GM19240 (cell line): Measurements from ENCODE around the gene RERE.

Experiments used
- DNase-seq: peaks from one replicate; pipeline ENCODE4 v3.0.0; 2011; ENCODE audit warnings: low spot score; ENCODE audit not compliant: insufficient read length

RERE gene

DNA sequence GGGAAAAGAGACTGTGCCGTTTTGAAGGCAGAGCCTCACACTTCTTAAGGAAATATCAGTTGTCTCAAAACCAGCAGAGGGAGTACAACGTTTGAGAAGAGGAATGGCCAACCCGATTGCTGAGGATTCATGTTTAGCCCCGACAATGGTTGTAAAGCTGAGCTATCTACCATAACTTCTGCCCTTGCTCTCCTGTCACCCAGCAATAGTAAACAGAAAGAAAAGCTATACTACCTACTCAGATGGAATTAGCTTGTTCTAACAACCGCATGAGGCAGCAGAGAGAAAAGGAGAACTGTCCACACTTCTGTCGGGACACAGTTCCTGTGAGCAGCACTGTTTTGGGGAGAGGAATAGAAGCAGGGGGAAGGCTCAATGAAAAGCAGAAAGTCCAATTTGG is 408.3 kb downstream of the RERE start:
- DNase-seq: no peak

DNA sequence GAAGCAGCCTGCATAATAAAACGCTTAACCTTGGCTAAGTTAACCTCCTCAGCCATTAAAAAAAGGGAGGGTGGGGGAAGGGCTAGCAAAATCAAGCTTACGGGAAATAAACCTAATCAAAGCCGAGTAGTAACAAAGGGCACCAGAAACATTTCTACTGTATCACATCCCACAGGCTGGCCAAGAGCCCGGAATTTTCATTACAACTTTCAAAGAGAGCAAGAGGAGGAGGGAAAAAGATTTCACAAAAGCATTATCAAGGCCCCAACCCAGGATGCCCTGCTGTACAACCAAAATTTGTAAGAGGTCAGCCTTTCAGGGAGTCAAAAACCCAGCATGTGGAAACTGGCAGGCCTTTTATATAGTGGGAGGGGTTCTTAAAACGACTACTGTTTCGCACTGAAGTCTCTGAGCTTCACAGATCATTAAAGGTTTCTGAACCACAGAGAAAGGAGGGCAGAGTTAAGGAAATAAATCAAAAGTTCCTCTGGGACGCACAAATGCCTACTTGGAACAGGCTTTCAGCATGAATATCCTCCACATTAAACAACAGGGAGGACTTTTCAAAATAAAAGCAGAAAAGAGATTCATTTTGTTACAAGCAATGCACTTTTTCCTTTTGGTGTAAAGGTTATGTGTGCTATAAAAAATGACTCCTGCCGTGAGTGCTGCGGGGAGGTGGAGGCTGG is 409.1 kb downstream of the RERE start:
- no peak for DNase-seq

DNA sequence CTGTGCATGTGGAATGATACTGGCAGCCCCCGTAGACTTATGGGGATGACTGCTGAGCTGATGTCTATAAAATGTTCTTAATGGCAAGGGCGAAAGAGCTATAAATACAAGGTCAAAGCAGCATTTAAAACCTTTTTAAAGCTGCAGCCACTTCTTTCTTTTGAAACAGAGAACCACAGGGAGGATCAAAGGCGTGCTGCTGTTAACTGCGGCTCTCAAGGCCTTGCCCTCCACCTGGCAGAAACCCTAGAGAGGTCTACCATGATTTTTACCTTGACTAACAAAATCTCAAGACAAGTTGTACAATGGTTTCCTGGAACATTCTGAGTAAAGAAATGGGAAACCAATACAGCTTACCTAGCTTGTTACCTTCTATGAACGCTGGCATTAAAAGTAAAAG is 409.8 kb downstream of the RERE start:
- DNase-seq: no peak

DNA sequence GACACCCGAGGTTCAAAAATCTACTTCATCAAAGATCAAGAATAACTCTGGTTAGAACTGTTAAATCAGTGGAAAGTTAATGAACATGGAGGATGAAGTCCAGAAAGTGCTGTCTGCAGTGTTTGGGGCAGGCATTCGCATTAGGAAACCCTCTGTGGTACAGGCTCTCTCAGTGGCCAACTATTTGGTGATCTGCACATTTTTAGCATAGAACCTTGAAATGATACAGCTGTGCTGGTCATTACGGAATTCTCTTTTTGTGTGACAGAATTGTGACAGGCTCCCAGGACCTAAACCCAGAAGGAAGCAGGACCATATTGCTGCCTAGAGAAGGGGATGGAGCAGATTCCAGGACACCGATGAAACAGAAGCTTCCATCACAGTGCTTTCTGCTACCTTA is 410.5 kb downstream of the RERE start:
- no peak for DNase-seq

GRCh38 chr1:8406011-8406410 is 411.4 kb downstream of the RERE start:
- DNase-seq: no peak

- DNase-seq: no peak
These were observed 412.7 kb downstream of the RERE start for GRCh38 chr1:8404460-8405370.

GRCh38 chr1:8402109-8402710 is 415.2 kb downstream of the RERE start:
- no peak for DNase-seq

GRCh38 chr1:8398677-8399076 is 418.8 kb downstream of the RERE start:
- DNase-seq: no peak

- DNase-seq: no peak
These were observed 419.4 kb downstream of the RERE start for GRCh38 chr1:8398086-8398485.

DNA sequence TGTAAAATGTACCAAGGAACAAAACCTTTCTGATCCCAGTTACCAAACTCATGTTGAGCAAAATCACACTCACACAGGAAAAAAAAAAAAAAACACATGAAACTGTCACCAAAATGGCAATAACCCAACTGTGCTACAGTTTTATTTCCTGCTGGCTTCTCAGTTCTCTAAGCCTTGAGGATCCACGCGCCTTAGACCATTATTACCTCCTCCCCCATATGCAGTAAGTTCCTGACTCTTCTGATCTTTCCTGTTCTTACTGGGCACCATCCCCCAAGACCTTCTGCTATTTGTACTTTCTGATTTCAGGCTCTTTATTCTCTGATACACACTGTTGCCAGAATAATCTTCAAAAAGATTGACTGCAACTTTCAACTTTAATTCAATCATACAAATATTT is 419.9 kb downstream of the RERE start:
- peak; percentile 31 for DNase-seq

GRCh38 chr1:8396786-8397406 is 420.5 kb downstream of the RERE start:
- no peak for DNase-seq

DNA sequence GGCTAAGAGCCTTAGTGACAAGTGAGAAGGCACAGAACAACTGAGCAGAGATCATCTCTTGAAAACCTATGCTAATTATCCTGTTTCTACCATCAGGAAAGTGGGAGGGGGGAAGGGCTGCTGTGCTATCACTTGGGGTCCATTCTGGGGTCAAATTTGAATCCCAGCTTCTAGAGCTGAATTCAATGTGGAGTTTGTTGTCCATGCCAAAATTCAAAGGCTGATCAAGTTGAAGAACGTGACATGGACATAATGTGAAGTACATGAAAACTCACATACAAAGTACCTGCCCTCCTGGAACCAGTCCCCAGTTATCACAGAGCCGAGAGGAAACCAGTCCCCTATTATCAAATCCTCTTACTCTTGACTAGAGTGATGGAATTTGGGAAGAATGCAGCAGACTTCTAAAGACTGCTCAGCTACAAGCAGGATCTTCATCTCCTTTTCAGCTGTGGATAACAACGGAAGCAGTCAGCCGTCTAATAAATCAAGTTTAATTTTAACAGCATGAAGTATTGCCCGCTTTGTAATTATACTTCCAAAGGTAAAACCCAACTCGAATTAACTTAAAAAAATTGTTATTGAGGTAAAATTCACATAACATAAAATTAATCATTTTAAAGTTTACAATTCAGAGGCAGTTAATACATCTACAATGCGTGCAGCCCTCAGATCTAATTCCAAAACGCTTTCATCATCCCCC is 421.2 kb downstream of the RERE start:
- DNase-seq: no peak

- no peak for DNase-seq
These were observed 422.0 kb downstream of the RERE start for GRCh38 chr1:8395433-8395866.

DNA sequence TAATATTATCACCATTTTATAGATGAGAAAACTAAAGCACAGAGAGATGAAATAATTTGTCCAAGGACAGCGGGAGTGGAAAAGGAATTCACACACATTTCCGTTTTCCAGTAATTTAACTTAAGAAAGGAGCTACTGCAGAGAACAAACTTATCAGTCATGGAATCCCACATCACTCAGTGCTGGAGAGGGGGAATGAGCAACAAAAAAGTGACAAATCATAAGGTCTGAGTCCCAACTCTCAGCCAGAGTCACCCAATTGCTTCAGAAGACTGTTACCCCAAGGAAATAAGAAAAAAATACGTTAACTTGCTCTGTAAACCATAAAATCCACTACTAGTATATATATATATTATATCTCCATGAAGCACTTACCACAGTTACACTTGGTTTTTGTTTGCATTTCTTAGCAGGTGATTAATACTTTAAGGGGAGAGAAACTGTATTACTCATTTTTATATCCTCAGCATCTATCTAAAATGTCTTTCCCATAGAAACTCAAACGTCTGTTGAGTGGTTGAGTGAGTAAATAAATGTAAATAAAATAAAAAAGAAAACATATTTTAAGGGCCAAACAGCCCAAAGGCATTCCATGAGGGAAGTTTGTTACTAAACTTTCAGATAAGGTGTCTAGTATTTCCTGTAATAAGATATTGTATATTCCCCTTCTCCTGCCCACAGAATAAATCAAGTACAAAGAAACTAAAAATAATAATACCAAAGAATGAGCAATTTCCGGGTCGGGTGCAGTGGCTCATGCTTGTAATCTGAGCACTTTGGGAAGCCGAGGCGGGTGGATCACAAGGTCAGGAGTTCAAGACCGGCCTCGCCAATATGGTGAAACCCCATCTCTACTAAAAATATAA is 422.8 kb downstream of the RERE start:
- DNase-seq: no peak

DNA sequence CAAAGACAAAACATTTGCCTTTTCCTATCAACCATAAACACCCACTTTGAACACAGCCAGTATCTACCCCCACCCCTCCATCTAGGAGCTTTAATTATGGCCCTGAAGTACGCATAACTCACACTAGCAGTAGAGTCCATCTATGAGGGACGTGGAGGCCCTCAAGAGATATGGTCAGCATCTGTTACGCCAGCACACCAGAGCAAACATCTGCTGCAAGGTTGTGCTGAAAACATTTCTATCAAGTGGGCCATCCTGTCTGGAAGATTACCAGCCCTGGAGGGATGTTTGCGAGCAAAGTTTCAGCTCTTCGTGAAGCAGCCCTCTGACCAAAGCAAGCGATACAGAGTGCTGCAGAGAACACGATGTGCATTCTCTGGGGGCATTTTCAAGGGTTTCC is 424.9 kb downstream of the RERE start:
- DNase-seq: no peak

- DNase-seq: no peak
These were observed 426.7 kb downstream of the RERE start for GRCh38 chr1:8390707-8391106.

- no peak for DNase-seq
These were observed 427.4 kb downstream of the RERE start for GRCh38 chr1:8389958-8390535.

GRCh38 chr1:8388732-8389562 is 428.5 kb downstream of the RERE start:
- no peak for DNase-seq

- no peak for DNase-seq
These were observed 431.2 kb downstream of the RERE start for GRCh38 chr1:8386247-8386646.
